Activated B cell treated with CpG ODN at 0.5 μM for 24 hours (primary cell): Measurements from ENCODE around the gene WDR26. TPM values are rescaled to one million over a fixed set of nuclear protein-coding genes. Genes with fewer than 3 reads are reported as not detected.

Experiments used
- ATAC-seq: fragments of 200-7000 bp; cut with Tn5 transposase; one replicate; pipeline ENCODE4 v1.10.0; 2021; ENCODE audit warnings: low read depth, mild to moderate bottlenecking, moderate library complexity
- CTCF ChIA-PET: fragments of 350-600 bp; sonication (Branson Sonifier 250); formaldehyde crosslinking; loops from one replicate; lab custom pipeline; 2021; ENCODE audit warnings: antibody characterized with exemption; lab: Charles Lee
- POLR2A ChIA-PET: fragments of 350-600 bp; sonication (Branson Sonifier 250); formaldehyde crosslinking; loops from one replicate; lab custom pipeline; 2021; ENCODE audit warnings: antibody characterized with exemption; lab: Charles Lee
- DNase-seq: peaks from one replicate; pipeline ENCODE4 v3.0.0; 2022
- H3K27ac Mint-ChIP-seq: one replicate; pipeline ENCODE4 v1.8.0; 2020; ENCODE audit warnings: mixed read lengths
- H3K27me3 Mint-ChIP-seq: one replicate; pipeline ENCODE4 v1.8.0; 2021; ENCODE audit warnings: mixed read lengths
- H3K36me3 Mint-ChIP-seq: one replicate; pipeline ENCODE4 v1.8.0; 2021; ENCODE audit warnings: low read depth, mixed read lengths
- H3K4me1 Mint-ChIP-seq: one replicate; pipeline ENCODE4 v1.8.0; 2021; ENCODE audit warnings: mixed read lengths
- H3K4me3 Mint-ChIP-seq: one replicate; pipeline ENCODE4 v1.8.0; 2020; ENCODE audit warnings: mild to moderate bottlenecking, mixed read lengths
- H3K9me3 Mint-ChIP-seq: one replicate; pipeline ENCODE4 v1.8.0; 2020; ENCODE audit warnings: mixed read lengths
- intact Hi-C: fragments of 100-400 bp; cut with micrococcal nuclease; formaldehyde crosslinking; loops from one replicate; pipeline ENCODE4 v1.15.1; 2024
- total RNA-seq: library from RNA; stranded (reverse); gene quantifications from 2 replicates; pipeline ENCODE4 v1.2.3, GENCODE V29; 2022
- TF ChIP-seq, protein P1 (sequence below): fragments of 200-600 bp; IDR thresholded peaks from one replicate; pipeline ENCODE4 v1.8.0; 2022; ENCODE audit warnings: antibody characterized with exemption, mild to moderate bottlenecking

WDR26 gene
- total RNA-seq, 1 donor from 2014 or later: 91.3 TPM

DNA sequence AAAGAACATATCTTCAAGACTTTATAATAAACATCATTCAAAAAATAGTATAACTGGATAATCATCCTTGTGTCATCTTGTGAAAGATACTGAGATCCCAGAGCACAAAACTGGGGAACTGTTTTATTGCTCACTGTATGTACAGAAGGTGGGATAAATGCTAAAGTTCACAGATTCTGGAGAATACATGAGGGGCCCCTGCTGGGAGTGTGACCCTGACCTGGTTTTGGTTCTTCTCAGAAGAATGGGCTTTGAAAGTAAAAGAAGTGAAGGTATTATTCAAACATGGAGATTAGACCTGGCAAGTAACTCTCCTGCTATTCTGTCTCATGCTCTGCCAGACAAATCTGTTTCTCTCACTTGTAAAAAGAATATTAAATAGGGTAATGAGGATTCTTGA lies 14.5 kb downstream of the WDR26 start:
- Mint-ChIP-seq H3K27me3 (no peaks in the 10 kb centered on the region), H3K4me3 (no peak overlapping the region), H3K27ac (no peak overlapping the region), H3K36me3 (peaks cover 85% of the 10 kb centered on the region), H3K9me3 (no peaks in the 10 kb centered on the region), H3K4me1 (peaks cover 11% of the 10 kb centered on the region)
- ATAC-seq (no peak), DNase-seq (no peak)
- ChIA-PET CTCF (no interaction called here), POLR2A (no interaction called here)
- TF ChIP-seq, protein P1, sequence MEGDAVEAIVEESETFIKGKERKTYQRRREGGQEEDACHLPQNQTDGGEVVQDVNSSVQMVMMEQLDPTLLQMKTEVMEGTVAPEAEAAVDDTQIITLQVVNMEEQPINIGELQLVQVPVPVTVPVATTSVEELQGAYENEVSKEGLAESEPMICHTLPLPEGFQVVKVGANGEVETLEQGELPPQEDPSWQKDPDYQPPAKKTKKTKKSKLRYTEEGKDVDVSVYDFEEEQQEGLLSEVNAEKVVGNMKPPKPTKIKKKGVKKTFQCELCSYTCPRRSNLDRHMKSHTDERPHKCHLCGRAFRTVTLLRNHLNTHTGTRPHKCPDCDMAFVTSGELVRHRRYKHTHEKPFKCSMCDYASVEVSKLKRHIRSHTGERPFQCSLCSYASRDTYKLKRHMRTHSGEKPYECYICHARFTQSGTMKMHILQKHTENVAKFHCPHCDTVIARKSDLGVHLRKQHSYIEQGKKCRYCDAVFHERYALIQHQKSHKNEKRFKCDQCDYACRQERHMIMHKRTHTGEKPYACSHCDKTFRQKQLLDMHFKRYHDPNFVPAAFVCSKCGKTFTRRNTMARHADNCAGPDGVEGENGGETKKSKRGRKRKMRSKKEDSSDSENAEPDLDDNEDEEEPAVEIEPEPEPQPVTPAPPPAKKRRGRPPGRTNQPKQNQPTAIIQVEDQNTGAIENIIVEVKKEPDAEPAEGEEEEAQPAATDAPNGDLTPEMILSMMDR: no peak
- intact Hi-C loops: no loop called here

DNA sequence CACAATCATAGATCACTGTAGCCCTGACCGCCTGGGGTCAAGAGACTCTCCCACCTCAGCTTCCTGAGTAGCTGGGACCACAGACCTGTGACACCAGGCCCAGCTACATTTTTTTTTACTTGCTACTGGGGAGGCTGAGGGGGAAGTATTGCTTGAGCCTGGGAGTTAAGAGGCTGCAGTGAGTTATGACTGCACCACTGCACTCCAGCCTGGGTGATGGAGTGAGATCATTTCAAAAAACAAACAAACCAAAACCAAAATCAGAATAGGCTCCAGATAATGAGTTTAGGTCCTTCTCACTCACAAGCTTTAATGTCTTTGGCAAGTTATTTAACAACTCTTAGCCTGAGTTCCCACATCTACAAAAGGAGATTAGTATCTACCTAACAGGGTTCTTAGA lies 22.8 kb downstream of the WDR26 start:
- ChIA-PET CTCF (no interaction called here), POLR2A (no interaction called here)
- Mint-ChIP-seq H3K27ac (no peak overlapping the region), H3K36me3 (peaks cover 65% of the 10 kb centered on the region), H3K9me3 (no peaks in the 10 kb centered on the region), H3K4me3 (no peak overlapping the region), H3K27me3 (no peaks in the 10 kb centered on the region), H3K4me1 (no peaks in the 10 kb centered on the region)
- intact Hi-C loops: loop anchor here (1.0 to 2.0 kb wide), 2 partner anchors 8 to 13 kb away; no protein-coding TSS in a partner anchor
- ATAC-seq: no peak
- no peak for DNase-seq
- TF ChIP-seq, protein P1: no peak

DNA sequence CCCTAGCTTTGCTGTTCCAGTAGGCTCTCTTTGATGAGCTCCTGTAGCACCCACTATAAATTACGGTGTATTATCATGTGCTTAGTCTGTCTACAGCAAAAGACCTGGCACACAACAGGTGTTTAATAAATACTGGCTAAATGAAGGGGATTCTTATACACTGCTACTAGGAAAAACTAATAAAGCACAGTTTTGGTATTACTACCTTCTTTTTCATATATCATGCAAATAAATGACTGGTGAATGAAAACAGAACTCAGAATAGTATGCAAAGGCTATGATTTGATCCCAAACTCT lies 26.4 kb downstream of the WDR26 start:
- no peaks in the 10 kb centered on the region for H3K27me3 Mint-ChIP-seq
- no peak for DNase-seq
- ChIA-PET CTCF (interaction anchor here (1.2 kb wide), 1 partner anchor 24 kb away, joined by 3 read pairs; no protein-coding TSS in a partner anchor), POLR2A (no interaction called here)
- no peak for ATAC-seq
- no peak overlapping the region for H3K4me3 Mint-ChIP-seq
- TF ChIP-seq, protein P1: no peak
- H3K9me3 Mint-ChIP-seq: no peaks in the 10 kb centered on the region
- H3K36me3 Mint-ChIP-seq: peaks cover 72% of the 10 kb centered on the region
- no peak overlapping the region for H3K27ac Mint-ChIP-seq
- intact Hi-C loops: loop anchor here (5.0 kb wide), 1 partner anchor 49 kb away; no protein-coding TSS in a partner anchor
- no peaks in the 10 kb centered on the region for H3K4me1 Mint-ChIP-seq

GRCh38 chr1:224407571-224408293 lies 26.9 kb downstream of the WDR26 start:
- Mint-ChIP-seq H3K27ac (no peak overlapping the region), H3K4me3 (no peak overlapping the region), H3K4me1 (no peaks in the 10 kb centered on the region), H3K9me3 (no peaks in the 10 kb centered on the region), H3K36me3 (peaks cover 71% of the 10 kb centered on the region), H3K27me3 (no peaks in the 10 kb centered on the region)
- ATAC-seq (no peak), DNase-seq (no peak)
- POLR2A ChIA-PET: no interaction called here
- CTCF ChIA-PET: interaction anchor here (1.2 kb wide), 1 partner anchor 25 kb away, joined by 3 read pairs; no protein-coding TSS in a partner anchor
- TF ChIP-seq, protein P1: no peak
- intact Hi-C loops: loop anchor here (5.0 kb wide), 1 partner anchor 50 kb away; no protein-coding TSS in a partner anchor

- TF ChIP-seq, protein P1: no peak
- peaks cover 71% of the 10 kb centered on the region for H3K36me3 Mint-ChIP-seq
- H3K9me3 Mint-ChIP-seq: no peaks in the 10 kb centered on the region
- ChIA-PET CTCF (no interaction called here), POLR2A (no interaction called here)
- intact Hi-C loops: loop anchor here (5.0 kb wide), 1 partner anchor 51 kb away; no protein-coding TSS in a partner anchor
- no peak overlapping the region for H3K4me3 Mint-ChIP-seq
- H3K27ac Mint-ChIP-seq: no peak overlapping the region
- ATAC-seq: no peak
- H3K4me1 Mint-ChIP-seq: no peaks in the 10 kb centered on the region
- no peak for DNase-seq
- H3K27me3 Mint-ChIP-seq: no peaks in the 10 kb centered on the region
Observed at GRCh38 chr1:224406216-224406615, 28.4 kb downstream of the WDR26 start.
